DND-41 (cell line): Measurements from ENCODE around the gene RALY.

Experiments used
- CTCF ChIP-seq: IDR thresholded peaks from 2 replicates; pipeline ENCODE4 v1.5.1; 2012; ENCODE audit warnings: borderline replicate concordance, low read length, moderate library complexity, mild to moderate bottlenecking; ENCODE audit not compliant: poor library complexity, severe bottlenecking; ENCODE audit errors: extremely low read depth
- EZH2 ChIP-seq: IDR thresholded peaks from 3 replicates; pipeline ENCODE4 v1.6.1; 2012; ENCODE audit warnings: borderline replicate concordance, low read depth, mild to moderate bottlenecking, moderate library complexity, low read length, inconsistent platforms; ENCODE audit not compliant: severe bottlenecking

DNA sequence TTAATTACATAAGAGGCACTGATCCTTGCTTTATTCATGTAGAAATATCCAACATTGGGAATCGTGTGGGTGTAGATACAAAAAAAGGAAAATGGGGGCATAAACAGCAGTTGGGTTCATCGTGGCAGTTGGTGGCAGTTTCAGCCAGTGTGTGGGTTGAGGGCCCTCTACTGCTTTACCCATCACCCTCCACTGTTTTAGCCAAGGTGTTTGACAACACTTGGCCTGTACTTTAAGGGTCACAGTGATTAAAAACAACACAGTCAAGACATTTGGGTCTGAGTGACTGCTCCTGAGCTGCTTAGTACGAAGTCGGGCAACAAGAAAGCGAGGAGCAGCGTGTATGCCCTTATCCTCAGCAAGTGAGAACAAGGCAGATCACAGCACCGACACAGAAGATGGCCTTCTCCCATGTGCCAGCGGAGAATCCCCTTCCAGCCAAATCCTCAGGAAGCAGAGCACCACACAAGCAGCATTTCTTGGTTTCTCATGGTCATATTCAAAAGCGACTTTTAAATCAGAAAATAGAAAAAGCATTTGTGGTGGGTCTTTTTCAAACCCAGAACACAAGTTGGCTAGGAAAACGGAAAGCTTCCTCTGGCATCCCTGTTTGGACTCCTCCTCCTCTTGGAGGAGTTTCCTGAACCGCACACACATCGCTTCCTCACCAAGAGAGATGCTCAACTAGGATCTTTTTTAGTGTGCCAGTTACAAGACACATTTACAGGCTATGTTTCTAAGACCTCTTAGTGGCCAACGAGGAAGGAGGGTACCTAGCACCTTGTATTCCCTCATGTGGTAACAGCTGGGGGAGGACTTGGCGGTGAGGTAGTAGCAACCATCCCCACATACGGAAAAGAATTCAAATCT lies 94.8 kb downstream of the RALY start:
- TF ChIP-seq CTCF (no peak), EZH2 (no peak)
